Body of pancreas (tissue), 4 donors: ENCODE results near the gene C1QTNF1.

Experiments
- CTCF ChIP-seq, 7 experiments: fragments of 450-650 bp in 4 of 7; fragments of 200-600 bp in 3 of 7; sonication (generic) in 3 of 7; IDR thresholded peaks; one replicate each; pipeline ENCODE4 v1.5.1; 2016 to 2019; ENCODE audit warnings: antibody characterized with exemption in 7 of 7
- POLR2A ChIP-seq, 3 donors: fragments of 450-650 bp; IDR thresholded peaks; one replicate each; pipeline ENCODE4 v1.6.1; 2016; ENCODE audit warnings: antibody characterized with exemption in 3 of 3, mild to moderate bottlenecking in 2 of 3

DNA sequence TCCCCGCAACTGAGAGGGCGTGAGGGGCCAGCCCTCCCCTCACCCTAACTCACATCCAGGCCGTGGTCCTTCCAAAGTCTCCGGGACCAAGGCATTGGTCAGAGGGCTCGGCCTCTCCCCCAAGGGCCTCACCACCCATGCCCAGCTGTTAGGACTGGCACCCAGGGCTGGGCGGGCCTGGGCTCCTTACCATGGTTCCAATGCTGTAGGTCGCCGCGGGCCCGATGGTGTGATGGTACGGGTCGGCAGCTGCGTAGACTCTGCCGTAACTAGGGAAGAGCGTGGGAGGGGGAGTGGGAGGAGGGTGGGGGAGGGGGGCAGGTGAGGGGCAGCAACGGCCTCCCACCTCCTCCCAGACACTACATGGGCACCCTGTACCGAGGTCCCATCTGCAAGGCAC, 70.3 kb downstream of the C1QTNF1 start:
- TF ChIP-seq CTCF (IDR thresholded peaks at IDR 0.05): no peak
- TF ChIP-seq POLR2A (IDR thresholded peaks at IDR 0.05): no peak
